ENCODE measurements around the gene CNTNAP2.

DNA sequence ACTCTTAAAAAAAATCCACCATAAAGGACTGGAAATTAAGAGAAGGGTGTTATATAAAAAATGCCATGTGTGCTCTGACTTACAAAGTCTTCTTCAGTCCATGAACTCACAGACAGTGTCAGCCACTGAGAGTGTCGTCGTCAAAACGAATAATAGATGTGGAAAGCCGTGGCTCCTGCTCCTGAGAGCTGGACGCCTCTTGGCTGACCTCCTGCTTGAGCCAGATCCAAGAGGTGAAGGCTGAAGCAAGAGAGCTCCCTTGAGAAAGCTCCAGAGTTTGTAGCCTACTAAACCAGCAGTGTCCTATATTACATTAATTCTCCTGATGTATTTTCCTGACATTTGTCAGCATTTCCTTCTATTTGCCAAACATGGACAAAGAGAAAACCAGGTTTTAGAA, 2239.7 kb downstream of the CNTNAP2 start:
- TF ChIP-seq FOXP2 (optimal IDR thresholded peaks at IDR 0.05; ENCODE audit: control extremely low read depth, extremely low read length, insufficient read depth) (no peak), EZH2 (IDR thresholded peaks at IDR 0.05) (no peak), POLR2AphosphoS5 (IDR thresholded peaks at IDR 0.05; ENCODE audit: borderline replicate concordance, low read depth, low read length) (no peak)
